ENCODE data around the gene ABCA13.

ABCA13 gene

GRCh38 chr7:48366096-48366495, 194.8 kb downstream of the ABCA13 start (continued):
- TF ChIP-seq, protein P1, sequence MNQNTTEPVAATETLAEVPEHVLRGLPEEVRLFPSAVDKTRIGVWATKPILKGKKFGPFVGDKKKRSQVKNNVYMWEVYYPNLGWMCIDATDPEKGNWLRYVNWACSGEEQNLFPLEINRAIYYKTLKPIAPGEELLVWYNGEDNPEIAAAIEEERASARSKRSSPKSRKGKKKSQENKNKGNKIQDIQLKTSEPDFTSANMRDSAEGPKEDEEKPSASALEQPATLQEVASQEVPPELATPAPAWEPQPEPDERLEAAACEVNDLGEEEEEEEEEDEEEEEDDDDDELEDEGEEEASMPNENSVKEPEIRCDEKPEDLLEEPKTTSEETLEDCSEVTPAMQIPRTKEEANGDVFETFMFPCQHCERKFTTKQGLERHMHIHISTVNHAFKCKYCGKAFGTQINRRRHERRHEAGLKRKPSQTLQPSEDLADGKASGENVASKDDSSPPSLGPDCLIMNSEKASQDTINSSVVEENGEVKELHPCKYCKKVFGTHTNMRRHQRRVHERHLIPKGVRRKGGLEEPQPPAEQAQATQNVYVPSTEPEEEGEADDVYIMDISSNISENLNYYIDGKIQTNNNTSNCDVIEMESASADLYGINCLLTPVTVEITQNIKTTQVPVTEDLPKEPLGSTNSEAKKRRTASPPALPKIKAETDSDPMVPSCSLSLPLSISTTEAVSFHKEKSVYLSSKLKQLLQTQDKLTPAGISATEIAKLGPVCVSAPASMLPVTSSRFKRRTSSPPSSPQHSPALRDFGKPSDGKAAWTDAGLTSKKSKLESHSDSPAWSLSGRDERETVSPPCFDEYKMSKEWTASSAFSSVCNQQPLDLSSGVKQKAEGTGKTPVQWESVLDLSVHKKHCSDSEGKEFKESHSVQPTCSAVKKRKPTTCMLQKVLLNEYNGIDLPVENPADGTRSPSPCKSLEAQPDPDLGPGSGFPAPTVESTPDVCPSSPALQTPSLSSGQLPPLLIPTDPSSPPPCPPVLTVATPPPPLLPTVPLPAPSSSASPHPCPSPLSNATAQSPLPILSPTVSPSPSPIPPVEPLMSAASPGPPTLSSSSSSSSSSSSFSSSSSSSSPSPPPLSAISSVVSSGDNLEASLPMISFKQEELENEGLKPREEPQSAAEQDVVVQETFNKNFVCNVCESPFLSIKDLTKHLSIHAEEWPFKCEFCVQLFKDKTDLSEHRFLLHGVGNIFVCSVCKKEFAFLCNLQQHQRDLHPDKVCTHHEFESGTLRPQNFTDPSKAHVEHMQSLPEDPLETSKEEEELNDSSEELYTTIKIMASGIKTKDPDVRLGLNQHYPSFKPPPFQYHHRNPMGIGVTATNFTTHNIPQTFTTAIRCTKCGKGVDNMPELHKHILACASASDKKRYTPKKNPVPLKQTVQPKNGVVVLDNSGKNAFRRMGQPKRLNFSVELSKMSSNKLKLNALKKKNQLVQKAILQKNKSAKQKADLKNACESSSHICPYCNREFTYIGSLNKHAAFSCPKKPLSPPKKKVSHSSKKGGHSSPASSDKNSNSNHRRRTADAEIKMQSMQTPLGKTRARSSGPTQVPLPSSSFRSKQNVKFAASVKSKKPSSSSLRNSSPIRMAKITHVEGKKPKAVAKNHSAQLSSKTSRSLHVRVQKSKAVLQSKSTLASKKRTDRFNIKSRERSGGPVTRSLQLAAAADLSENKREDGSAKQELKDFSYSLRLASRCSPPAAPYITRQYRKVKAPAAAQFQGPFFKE (tag by site-specific recombination; IDR thresholded peaks at IDR 0.05; ENCODE audit: borderline replicate concordance): no peak
- TF ChIP-seq ZNF239 (tag by site-specific recombination; IDR thresholded peaks at IDR 0.05) (no peak), ZNF549 (tag by site-specific recombination; IDR thresholded peaks at IDR 0.05) (no peak), ZNF571 (tag by site-specific recombination; IDR thresholded peaks at IDR 0.05) (no peak), ZNF266 (tag by site-specific recombination; IDR thresholded peaks at IDR 0.05; ENCODE audit: low read depth) (no peak), ZNF837 (tag by site-specific recombination; IDR thresholded peaks at IDR 0.05) (no peak), ZNF146 (tag by site-specific recombination; IDR thresholded peaks at IDR 0.05) (no peak), ZNF664 (tag by site-specific recombination; IDR thresholded peaks at IDR 0.05) (no peak)
- TF ChIP-seq, protein P2, sequence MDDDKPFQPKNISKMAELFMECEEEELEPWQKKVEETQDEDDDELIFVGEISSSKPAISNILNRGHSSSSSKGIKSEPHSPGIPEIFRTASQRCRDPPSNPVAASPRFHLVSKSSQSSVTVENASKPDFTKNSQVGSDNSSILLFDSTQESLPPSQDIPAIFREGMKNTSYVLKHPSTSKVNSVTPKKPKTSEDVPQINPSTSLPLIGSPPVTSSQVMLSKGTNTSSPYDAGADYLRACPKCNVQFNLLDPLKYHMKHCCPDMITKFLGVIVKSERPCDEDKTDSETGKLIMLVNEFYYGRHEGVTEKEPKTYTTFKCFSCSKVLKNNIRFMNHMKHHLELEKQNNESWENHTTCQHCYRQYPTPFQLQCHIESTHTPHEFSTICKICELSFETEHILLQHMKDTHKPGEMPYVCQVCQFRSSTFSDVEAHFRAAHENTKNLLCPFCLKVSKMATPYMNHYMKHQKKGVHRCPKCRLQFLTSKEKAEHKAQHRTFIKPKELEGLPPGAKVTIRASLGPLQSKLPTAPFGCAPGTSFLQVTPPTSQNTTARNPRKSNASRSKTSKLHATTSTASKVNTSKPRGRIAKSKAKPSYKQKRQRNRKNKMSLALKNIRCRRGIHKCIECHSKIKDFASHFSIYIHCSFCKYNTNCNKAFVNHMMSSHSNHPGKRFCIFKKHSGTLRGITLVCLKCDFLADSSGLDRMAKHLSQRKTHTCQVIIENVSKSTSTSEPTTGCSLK (tag by site-specific recombination; IDR thresholded peaks at IDR 0.05): no peak

GRCh38 chr7:48376263-48376662, 205.0 kb downstream of the ABCA13 start:
- ChIA-PET CTCF (no interaction called here), POLR2A (no interaction called here)
- Histone ChIP-seq H3K27ac (ENCODE audit: extremely low read depth, low read depth, low read length) (no peak overlapping the region), H3K9me3 (ENCODE audit: control insufficient read depth, insufficient read depth, low read depth, low read length) (no peaks in the 10 kb centered on the region), H3K4me1 (ENCODE audit: control insufficient read depth, insufficient read depth, low read length) (no peaks in the 10 kb centered on the region), H3K4me3 (ENCODE audit: low read depth, low read length) (no peak overlapping the region), H3K36me3 (ENCODE audit: control insufficient read depth in 2 of 2, insufficient read depth in 1 of 2, low read length in 2 of 2) (no peaks in the 10 kb centered on the region)
- no peak for TF ChIP-seq ZNF626 (tag by site-specific recombination; IDR thresholded peaks at IDR 0.05)
- TF ChIP-seq ZNF280D (tag by site-specific recombination; IDR thresholded peaks at IDR 0.05): no peak
- TF ChIP-seq ZBTB44 (tag by site-specific recombination; IDR thresholded peaks at IDR 0.05): no peak
- TF ChIP-seq, protein P3, sequence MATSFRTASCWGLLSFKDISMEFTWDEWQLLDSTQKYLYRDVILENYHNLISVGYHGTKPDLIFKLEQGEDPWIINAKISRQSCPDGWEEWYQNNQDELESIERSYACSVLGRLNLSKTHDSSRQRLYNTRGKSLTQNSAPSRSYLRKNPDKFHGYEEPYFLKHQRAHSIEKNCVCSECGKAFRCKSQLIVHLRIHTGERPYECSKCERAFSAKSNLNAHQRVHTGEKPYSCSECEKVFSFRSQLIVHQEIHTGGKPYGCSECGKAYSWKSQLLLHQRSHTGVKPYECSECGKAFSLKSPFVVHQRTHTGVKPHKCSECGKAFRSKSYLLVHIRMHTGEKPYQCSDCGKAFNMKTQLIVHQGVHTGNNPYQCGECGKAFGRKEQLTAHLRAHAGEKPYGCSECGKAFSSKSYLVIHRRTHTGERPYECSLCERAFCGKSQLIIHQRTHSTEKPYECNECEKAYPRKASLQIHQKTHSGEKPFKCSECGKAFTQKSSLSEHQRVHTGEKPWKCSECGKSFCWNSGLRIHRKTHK (tag by site-specific recombination; IDR thresholded peaks at IDR 0.05): no peak
- no peak for TF ChIP-seq GLI4 (tag by site-specific recombination; IDR thresholded peaks at IDR 0.05)
- no peak for TF ChIP-seq ZSCAN18 (tag by site-specific recombination; IDR thresholded peaks at IDR 0.05)
- TF ChIP-seq ZNF266 (tag by site-specific recombination; IDR thresholded peaks at IDR 0.05; ENCODE audit: low read depth): no peak
- TF ChIP-seq ZNF664 (tag by site-specific recombination; IDR thresholded peaks at IDR 0.05): no peak
- TF ChIP-seq ZFHX2 (tag by site-specific recombination; conservative IDR thresholded peaks at IDR 0.05): no peak
- TF ChIP-seq SCRT1 (tag by site-specific recombination; IDR thresholded peaks at IDR 0.05; ENCODE audit: borderline replicate concordance): no peak
- TF ChIP-seq ZNF610 (tag by site-specific recombination; IDR thresholded peaks at IDR 0.05; ENCODE audit: borderline replicate concordance): no peak
- no peak for TF ChIP-seq ZNF48 (tag by site-specific recombination; IDR thresholded peaks at IDR 0.05)
- no peak for TF ChIP-seq ZNF426 (tag by site-specific recombination; IDR thresholded peaks at IDR 0.05)
- no peak for TF ChIP-seq ZNF596 (tag by site-specific recombination; IDR thresholded peaks at IDR 0.05)
